CD14-positive monocyte (primary cell): Measurements from ENCODE around the gene TBC1D22A. TPM values are rescaled to one million over a fixed set of nuclear protein-coding genes. Genes with fewer than 3 reads are reported as not detected.

Source experiments
- DNase-seq, 3 donors: peaks; one replicate each; pipeline ENCODE4 v3.0.0-alpha.2; 2011 to 2022
- H2AFZ ChIP-seq: 2 replicates; pipeline ENCODE4 v1.6.0; 2012; ENCODE audit warnings: mild to moderate bottlenecking, low read depth, low read length, inconsistent platforms; ENCODE audit not compliant: insufficient read depth, poor library complexity, severe bottlenecking
- H3K27ac ChIP-seq, 2 donors: 1 replicate in 1 of 2; 2 replicates in 1 of 2; pipeline ENCODE4 v1.5.1; 2012 to 2013; ENCODE audit warnings: low read length in 2 of 2, control low read depth in 1 of 2, inconsistent platforms in 1 of 2, low read depth in 1 of 2, mild to moderate bottlenecking in 1 of 2
- H3K27me3 ChIP-seq, 2 donors: one replicate each; pipeline versions ENCODE4 v1.6.0 to v1.6.1; 2011 to 2013; ENCODE audit warnings: low read length in 2 of 2; ENCODE audit not compliant: control insufficient read depth in 2 of 2, insufficient read depth in 2 of 2
- H3K36me3 ChIP-seq, 2 donors: replicated peaks in 1 of 2; 1 replicate in 1 of 2; 2 replicates in 1 of 2; pipeline versions ENCODE4 v1.5.1 to v1.6.1; 2012 to 2013; ENCODE audit warnings: low read length in 2 of 2, control low read depth in 1 of 2, inconsistent platforms in 1 of 2, mild to moderate bottlenecking in 1 of 2; ENCODE audit not compliant: insufficient read depth in 2 of 2, control insufficient read depth in 1 of 2
- H3K4me1 ChIP-seq, 2 donors: 1 replicate in 1 of 2; 2 replicates in 1 of 2; pipeline versions ENCODE4 v1.5.1 to v1.6.1; 2012 to 2013; ENCODE audit warnings: low read length in 2 of 2, control low read depth in 1 of 2, inconsistent platforms in 1 of 2, mild to moderate bottlenecking in 1 of 2, moderate library complexity in 1 of 2; ENCODE audit not compliant: insufficient read depth in 2 of 2, control insufficient read depth in 1 of 2
- H3K4me2 ChIP-seq: replicated peaks from 2 replicates; pipeline ENCODE3; 2012; ENCODE audit warnings: low read length, moderate library complexity, mild to moderate bottlenecking; ENCODE audit not compliant: poor library complexity, severe bottlenecking; ENCODE audit errors: extremely low read depth
- H3K4me3 ChIP-seq, 3 experiments: fragments of 200-600 bp in 1 of 3; sonication (generic) in 1 of 3; replicated peaks in 1 of 3; 1 replicate in 2 of 3; 2 replicates in 1 of 3; pipeline ENCODE4 v1.5.1; 2011 to 2013; ENCODE audit warnings: low read length in 3 of 3, mild to moderate bottlenecking in 3 of 3, control low read depth in 2 of 3, low read depth in 2 of 3, inconsistent platforms in 1 of 3, moderate library complexity in 1 of 3
- H3K79me2 ChIP-seq: 2 replicates; pipeline ENCODE4 v1.6.0; 2012; ENCODE audit warnings: mild to moderate bottlenecking, control low read depth, inconsistent platforms, low read length, moderate library complexity; ENCODE audit not compliant: insufficient read depth
- H3K9ac ChIP-seq: 2 replicates; pipeline ENCODE4 v1.6.0; 2017; ENCODE audit warnings: low read length, mild to moderate bottlenecking; ENCODE audit not compliant: insufficient read depth, poor library complexity, severe bottlenecking
- H3K9me3 ChIP-seq, 2 donors: replicated peaks in 1 of 2; 1 replicate in 1 of 2; 2 replicates in 1 of 2; pipeline versions ENCODE4 v1.5.1 to v1.6.1; 2012 to 2013; ENCODE audit warnings: low read length in 2 of 2, control low read depth in 1 of 2; ENCODE audit not compliant: control insufficient read depth in 1 of 2, insufficient read depth in 1 of 2
- H4K20me1 ChIP-seq: 2 replicates; pipeline ENCODE4 v1.6.0; 2012; ENCODE audit warnings: mild to moderate bottlenecking, low read length, control low read depth, moderate library complexity; ENCODE audit not compliant: insufficient read depth
- H3K27ac Mint-ChIP-seq, 7 donors: one replicate each; pipeline ENCODE4 v1.8.0; 2020; ENCODE audit warnings: mild to moderate bottlenecking in 7 of 7, mixed read lengths in 7 of 7, moderate library complexity in 6 of 7, inconsistent platforms in 2 of 7
- H3K27me3 Mint-ChIP-seq, 3 donors: one replicate each; pipeline ENCODE4 v1.8.0; 2021 to 2022; ENCODE audit warnings: low read depth in 3 of 3, mild to moderate bottlenecking in 3 of 3, mixed read lengths in 3 of 3, moderate library complexity in 3 of 3, inconsistent platforms in 1 of 3
- H3K36me3 Mint-ChIP-seq, 2 donors: one replicate each; pipeline ENCODE4 v1.8.0; 2020; ENCODE audit warnings: mixed read lengths in 2 of 2, inconsistent platforms in 1 of 2, mild to moderate bottlenecking in 1 of 2
- H3K4me1 Mint-ChIP-seq: one replicate; pipeline ENCODE4 v1.8.0; 2020; ENCODE audit warnings: mild to moderate bottlenecking, mixed read lengths
- H3K4me3 Mint-ChIP-seq, 2 donors: one replicate each; pipeline ENCODE4 v1.8.0; 2020; ENCODE audit warnings: mild to moderate bottlenecking in 2 of 2, mixed read lengths in 2 of 2, moderate library complexity in 1 of 2
- H3K9me3 Mint-ChIP-seq, 7 donors: one replicate each; pipeline ENCODE4 v1.8.0; 2020 to 2022; ENCODE audit warnings: mixed read lengths in 7 of 7, mild to moderate bottlenecking in 6 of 7, moderate library complexity in 6 of 7, inconsistent platforms in 2 of 7
- CTCF ChIP-seq: fragments of 200-600 bp; IDR thresholded peaks from one replicate; pipeline ENCODE4 v1.8.0; 2022; ENCODE audit warnings: antibody characterized with exemption, mild to moderate bottlenecking
- WGBS: methylation state at CpG from one replicate; pipeline ENCODE4 v1.1.5; 2013; ENCODE audit warnings: missing lambda C conversion rate; ENCODE audit not compliant: insufficient coverage; 5-methylcytosine and 5-hydroxymethylcytosine counted together
- intact Hi-C, 2 donors: fragments of 100-400 bp; cut with micrococcal nuclease; formaldehyde crosslinking; loops; one replicate each; pipeline versions ENCODE4 v1.15.0 to v1.15.1; 2023
- polyA plus RNA-seq, 3 donors: library from polyadenylated mRNA; depleted of rRNA in 1 of 3; unstranded in 2 of 3; stranded (reverse) in 1 of 3; fragments of 300-500 nt in 2 of 3; fragments of >200 nt in 1 of 3; fragmentation: Illumina TruSeq in 2 of 3; gene quantifications; 1 replicate in 2 of 3; 2 replicates in 1 of 3; pipeline ENCODE4 v1.2.3, GENCODE V29; 2012 to 2021

Gene TBC1D22A
- polyA plus RNA-seq, 3 donors = 25.9 to 36.2 (median 29.5) TPM

GRCh38 chr22:47203554-47203991 is 441.1 kb downstream of the TBC1D22A start:
- Histone ChIP-seq H3K27ac (no peak overlapping the region), H3K9me3 (no peaks in the 10 kb centered on the region), H3K27me3 (no peaks in the 10 kb centered on the region), H3K9ac (no peak overlapping the region), H3K36me3 (no peaks in the 10 kb centered on the region), H3K4me2 (no peak overlapping the region), H2AFZ (no peak overlapping the region), H3K79me2 (no peaks in the 10 kb centered on the region), H4K20me1 (no peaks in the 10 kb centered on the region), H3K4me1 (no peaks in the 10 kb centered on the region), H3K4me3 (no peak overlapping the region)
- intact Hi-C loops = no loop called here
- WGBS = 87% methylated on average over 9 of the region's 10 CpGs
- TF ChIP-seq CTCF = no peak
- H3K4me3 Mint-ChIP-seq = no peak overlapping the region
- H3K9me3 Mint-ChIP-seq = peaks cover 0 to 4% (median 0%) of the 10 kb centered on the region in 7 donors
- H3K4me1 Mint-ChIP-seq = no peaks in the 10 kb centered on the region
- no peak for DNase-seq
- H3K27me3 Mint-ChIP-seq = peaks cover 1 to 4% (median 1%) of the 10 kb centered on the region in 3 donors
- H3K36me3 Mint-ChIP-seq = no peaks in the 10 kb centered on the region
- H3K27ac Mint-ChIP-seq = no peak overlapping the region

- Mint-ChIP-seq H3K4me3 (no peak overlapping the region), H3K4me1 (no peaks in the 10 kb centered on the region), H3K27me3 (peaks cover 1 to 5% (median 4%) of the 10 kb centered on the region in 3 donors), H3K36me3 (no peaks in the 10 kb centered on the region), H3K9me3 (peaks cover 0 to 4% (median 0%) of the 10 kb centered on the region in 7 donors), H3K27ac (no peak overlapping the region)
- no peaks in the 10 kb centered on the region for H3K79me2 ChIP-seq
- no peak overlapping the region for H3K9ac ChIP-seq
- intact Hi-C loops = no loop called here
- H3K27ac ChIP-seq = no peak overlapping the region
- no peak for TF ChIP-seq CTCF
- no peak overlapping the region for H3K4me3 ChIP-seq
- H3K27me3 ChIP-seq = no peaks in the 10 kb centered on the region
- H2AFZ ChIP-seq = no peak overlapping the region
- no peak for DNase-seq
- no peaks in the 10 kb centered on the region for H3K9me3 ChIP-seq
- 93% methylated on average over 28 of the region's 28 CpGs for whole genome bisulfite sequencing
- no peaks in the 10 kb centered on the region for H3K36me3 ChIP-seq
- H4K20me1 ChIP-seq = no peaks in the 10 kb centered on the region
- H3K4me1 ChIP-seq = no peaks in the 10 kb centered on the region
- H3K4me2 ChIP-seq = no peak overlapping the region
Observed at GRCh38 chr22:47204002-47204979, 441.8 kb downstream of the TBC1D22A start.
